ENCODE data around the gene RAPGEF4. TPM values are rescaled to one million over a fixed set of nuclear protein-coding genes. Genes with fewer than 3 reads are reported as not detected.

The RAPGEF4 gene
- total RNA-seq, 1 experiment from 2014 or later: 0.59 TPM

- ChIA-PET CTCF (no interaction called here), RAD21 (ENCODE audit: low non-redundant PET in 1 of 2, low total read pairs in 2 of 2, uncharacterized antibody in 2 of 2, unreplicated experiment in 2 of 2) (no interaction called here), POLR2A (no interaction called here)
- Histone ChIP-seq H3K9ac (ENCODE audit: low read length) (no peak overlapping the region), H3K4me2 (ENCODE audit: low read length) (no peak overlapping the region), H3K4me3 (replicated peaks in 1 of 2; ENCODE audit: low read depth in 1 of 2, low read length in 2 of 2) (no peak overlapping the region), H3K27ac (ENCODE audit: low read depth, low read length) (no peak overlapping the region), H4K20me1 (ENCODE audit: insufficient read depth) (no peaks in the 10 kb centered on the region), H3K9me2 (ENCODE audit: insufficient read depth) (no peaks in the 10 kb centered on the region), H2AFZ (ENCODE audit: low read depth, low read length, poor library complexity, severe bottlenecking) (no peak overlapping the region), H3K27me3 (ENCODE audit: insufficient read depth, low read length) (no peaks in the 10 kb centered on the region), H3K9me3 (ENCODE audit: control insufficient read depth in 1 of 2, insufficient read depth in 1 of 2, low read depth in 1 of 2, low read length in 2 of 2) (no peaks in the 10 kb centered on the region), H3K4me1 (ENCODE audit: control insufficient read depth in 1 of 2, insufficient read depth in 2 of 2, low read length in 2 of 2) (peaks cover 0 to 8% of the 10 kb centered on the region in 2 experiments; a peak in 2 of 4 replicates), H3K36me3 (ENCODE audit: control insufficient read depth in 1 of 2, insufficient read depth in 2 of 2, low read length in 2 of 2) (no peaks in the 10 kb centered on the region), H3K79me2 (ENCODE audit: insufficient read depth, low read length) (no peaks in the 10 kb centered on the region)
- ATAC-seq: no peak
- TF ChIP-seq CTCF (IDR thresholded peaks at IDR 0.05 in 2 of 3, conservative IDR thresholded peaks at IDR 0.05 in 1 of 3; ENCODE audit: borderline replicate concordance in 1 of 3, insufficient read depth in 1 of 3, low read depth in 2 of 3, low read length in 2 of 3): no peak
- 0 out of 2 replicates have a peak, but pooled peaks have one; percentile 22 for TF ChIP-seq FOSL1 (IDR thresholded peaks at IDR 0.05; ENCODE audit: low read depth)
- TF ChIP-seq YY1 (IDR thresholded peaks at IDR 0.05; ENCODE audit: extremely low read depth, insufficient replicate concordance, low read depth, low read length): no peak
- TF ChIP-seq POLR2A (IDR thresholded peaks at IDR 0.05; ENCODE audit: borderline replicate concordance, extremely low read depth, insufficient read depth, insufficient read length): no peak
- no peak for TF ChIP-seq EZH2 (IDR thresholded peaks at IDR 0.05)
- TF ChIP-seq JUND (IDR thresholded peaks at IDR 0.05): no peak
- no peak for TF ChIP-seq ELF1 (IDR thresholded peaks at IDR 0.05; ENCODE audit: borderline replicate concordance, low read depth)
- TF ChIP-seq SP1 (IDR thresholded peaks at IDR 0.05; ENCODE audit: low read depth): no peak
- intact Hi-C loops (cut with micrococcal nuclease): no loop called here
- DNase-seq (ENCODE audit: low read depth, low spot score): no peak
- BruUV-seq (replicated peaks): no TSS peak
These were observed 232.4 kb downstream of the RAPGEF4 start for GRCh38 chr2:172968061-172968469.

- Histone ChIP-seq H3K4me3 (replicated peaks in 1 of 2; ENCODE audit: low read depth in 1 of 2, low read length in 2 of 2) (no peak overlapping the region), H3K79me2 (ENCODE audit: insufficient read depth, low read length) (no peaks in the 10 kb centered on the region), H2AFZ (ENCODE audit: low read depth, low read length, poor library complexity, severe bottlenecking) (no peak overlapping the region), H3K9me2 (ENCODE audit: insufficient read depth) (no peaks in the 10 kb centered on the region), H3K27ac (ENCODE audit: low read depth, low read length) (no peak overlapping the region), H3K9me3 (ENCODE audit: control insufficient read depth in 1 of 2, insufficient read depth in 1 of 2, low read depth in 1 of 2, low read length in 2 of 2) (no peaks in the 10 kb centered on the region), H3K27me3 (ENCODE audit: insufficient read depth, low read length) (no peaks in the 10 kb centered on the region), H3K36me3 (ENCODE audit: control insufficient read depth in 1 of 2, insufficient read depth in 2 of 2, low read length in 2 of 2) (no peaks in the 10 kb centered on the region), H3K4me1 (ENCODE audit: control insufficient read depth in 1 of 2, insufficient read depth in 2 of 2, low read length in 2 of 2) (peaks cover 0 to 6% of the 10 kb centered on the region in 2 experiments; a peak in 2 of 4 replicates), H3K4me2 (ENCODE audit: low read length) (no peak overlapping the region), H4K20me1 (ENCODE audit: insufficient read depth) (no peaks in the 10 kb centered on the region), H3K9ac (ENCODE audit: low read length) (no peak overlapping the region)
- ChIA-PET RAD21 (ENCODE audit: low non-redundant PET in 1 of 2, low total read pairs in 2 of 2, uncharacterized antibody in 2 of 2, unreplicated experiment in 2 of 2) (no interaction called here), CTCF (no interaction called here), POLR2A (no interaction called here)
- intact Hi-C loops (cut with micrococcal nuclease): no loop called here
- ATAC-seq (no peak), DNase-seq (ENCODE audit: low read depth, low spot score) (no peak)
- no TSS peak for BruUV-seq (replicated peaks)
- TF ChIP-seq EZH2 (IDR thresholded peaks at IDR 0.05): no peak
- no peak for TF ChIP-seq SP1 (IDR thresholded peaks at IDR 0.05; ENCODE audit: low read depth)
- no peak for TF ChIP-seq SIN3A (IDR thresholded peaks at IDR 0.05; ENCODE audit: low read depth)
These were observed 233.5 kb downstream of the RAPGEF4 start for GRCh38 chr2:172969166-172969565.
